Epithelial cell of proximal tubule (primary cell): ENCODE results near the gene AOAH. TPM values are rescaled to one million over a fixed set of nuclear protein-coding genes. Genes with fewer than 3 reads are reported as not detected.
A peak's percentile ranks its signal among the peaks of the same experiment; 100 is the strongest.

Experiments
- DNase-seq: peaks from one replicate; pipeline ENCODE4 v3.0.0-alpha.2; 2011; ENCODE audit warnings: low read depth
- H3K4me3 ChIP-seq: 2 replicates; pipeline ENCODE4 v1.5.1; 2011; ENCODE audit warnings: low read depth, mild to moderate bottlenecking, low read length
- CTCF ChIP-seq: conservative IDR thresholded peaks from 2 replicates; pipeline ENCODE4 v1.5.1; 2012; ENCODE audit warnings: low read depth, mild to moderate bottlenecking, low read length
- total RNA-seq: library from RNA; depleted of rRNA; stranded (reverse); fragments of >200 nt; gene quantifications from 2 replicates; pipeline ENCODE4 v1.2.3, GENCODE V29; 2015

The AOAH gene
- total RNA-seq, 1 donor from 2014 or later: 1.2 TPM

- TF ChIP-seq CTCF: no peak
- peak; percentile 96 for DNase-seq
- H3K4me3 ChIP-seq: no peak overlapping the region
These were observed 65.7 kb downstream of the AOAH start for GRCh38 chr7:36658335-36659171.

DNA sequence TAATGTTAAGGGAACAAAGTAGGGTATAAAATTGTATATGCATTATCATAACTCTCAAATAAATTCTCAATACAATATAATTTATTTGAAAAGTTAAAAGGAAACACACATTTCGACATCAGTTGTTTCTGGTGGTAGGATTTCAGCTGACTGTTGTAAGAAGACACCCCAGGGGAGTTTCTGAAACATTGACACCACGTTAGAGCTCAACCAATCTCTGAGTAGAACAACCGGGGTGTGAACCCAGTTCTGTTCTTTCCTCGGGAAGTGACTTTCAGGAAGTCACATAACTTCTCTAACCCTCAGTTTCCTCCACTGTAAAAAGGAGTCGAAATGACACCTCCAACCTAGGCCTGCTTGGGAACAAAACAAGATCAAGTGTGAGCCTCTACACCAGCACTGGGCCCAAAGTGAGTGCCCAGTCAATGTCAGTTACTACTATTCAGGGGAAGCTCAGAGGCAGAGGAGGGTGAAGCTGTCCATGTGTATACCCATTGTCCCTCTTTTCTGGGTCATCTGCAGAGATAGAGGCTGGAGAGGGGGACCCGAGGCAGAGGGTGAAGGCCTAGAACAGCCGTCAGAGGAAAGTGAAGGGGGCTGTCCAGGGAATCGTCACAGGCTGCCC lies 67.1 kb downstream of the AOAH start:
- DNase-seq: no peak
- no peak for TF ChIP-seq CTCF
- no peak overlapping the region for H3K4me3 ChIP-seq

DNA sequence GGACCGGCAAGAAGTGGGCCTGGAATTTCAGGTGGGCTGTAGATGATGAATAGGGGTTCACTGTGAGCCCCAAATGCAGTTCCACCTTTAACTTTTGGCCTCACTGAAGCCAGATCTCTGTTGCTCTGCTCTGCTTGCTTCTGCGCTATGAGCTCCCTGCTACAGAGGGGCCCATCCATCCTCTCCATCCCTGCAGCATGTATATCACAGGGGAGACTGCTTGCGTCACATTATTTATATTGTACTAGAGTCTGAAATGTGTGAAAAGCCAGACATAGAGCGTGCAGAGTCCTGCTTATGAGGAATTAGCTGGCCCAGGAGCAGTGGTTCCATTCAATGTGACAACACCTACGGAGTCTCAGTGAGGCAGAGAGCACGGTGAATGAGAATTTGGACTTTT lies 69.9 kb downstream of the AOAH start:
- no peak for TF ChIP-seq CTCF
- DNase-seq: no peak
- H3K4me3 ChIP-seq: no peak overlapping the region

DNA sequence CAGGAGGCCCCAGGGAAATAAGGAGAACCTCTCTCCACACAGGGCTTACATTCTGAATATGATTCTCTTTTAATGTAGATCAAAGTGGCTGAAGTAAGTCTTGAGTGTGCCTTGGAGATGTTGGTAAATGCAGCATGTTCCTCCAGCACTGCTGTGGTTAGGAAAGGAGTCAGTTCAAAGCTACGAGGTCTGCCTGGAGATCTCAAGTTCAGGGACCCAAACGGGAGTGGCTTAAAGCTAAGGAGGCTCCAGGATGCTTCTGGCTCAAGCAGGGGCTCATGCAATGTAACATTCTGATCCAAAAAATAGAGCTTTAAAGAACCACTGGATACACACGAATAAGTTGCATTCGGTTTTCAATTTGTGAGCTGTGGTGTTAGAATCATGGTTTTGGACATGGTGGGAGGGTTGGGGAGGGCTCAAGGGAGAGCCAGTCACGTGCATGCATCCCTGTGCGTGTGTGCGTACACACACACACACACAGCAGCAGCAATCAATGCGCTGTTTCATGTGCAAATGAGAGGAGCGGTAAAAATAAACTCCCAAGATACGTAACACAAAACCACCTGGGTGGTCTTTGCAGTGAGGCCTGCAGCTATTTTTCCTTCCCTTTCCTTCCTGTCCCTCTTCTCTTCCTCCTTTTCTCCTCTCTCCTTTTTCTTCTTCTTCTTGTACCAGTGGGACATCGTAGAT lies 70.5 kb downstream of the AOAH start:
- no peak for TF ChIP-seq CTCF
- H3K4me3 ChIP-seq: no peak overlapping the region
- no peak for DNase-seq

- DNase-seq: no peak
- TF ChIP-seq CTCF: no peak
- no peak overlapping the region for H3K4me3 ChIP-seq
These were observed 71.2 kb downstream of the AOAH start for GRCh38 chr7:36653008-36653662.

DNA sequence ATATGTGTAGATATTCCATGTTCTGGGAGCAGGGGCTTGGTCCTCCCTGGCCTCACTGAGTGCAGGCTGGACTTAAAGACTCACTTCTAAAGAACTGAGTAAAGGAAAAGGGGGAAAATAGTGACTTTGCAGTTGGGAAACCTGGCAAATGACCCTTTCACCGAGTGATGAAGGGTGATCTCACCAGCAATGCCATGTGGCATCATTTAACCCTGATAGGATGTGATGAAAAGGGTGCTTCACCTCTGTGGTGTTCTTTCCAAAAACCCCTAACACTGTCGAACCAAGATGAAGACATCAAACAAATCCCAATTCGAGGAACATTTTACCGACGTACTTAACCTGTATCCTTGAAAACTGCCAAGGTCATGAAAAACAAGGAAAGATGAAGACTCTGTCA lies 71.9 kb downstream of the AOAH start:
- DNase-seq: no peak
- no peak overlapping the region for H3K4me3 ChIP-seq
- no peak for TF ChIP-seq CTCF
